HepG2 (cell line): ENCODE measurements around the gene NEUROG2.
A peak's percentile ranks its signal among the peaks of the same experiment; 100 is the strongest.

Experiments used
- CBX2 ChIP-seq, 2 experiments: fragments of 200-600 bp in 1 of 2; sonication (generic); formaldehyde crosslinking in 1 of 2; IDR thresholded peaks; 2 replicates each; pipeline versions ENCODE4 v1.7.0 to v1.8.1; 2018 to 2022; ENCODE audit warnings: low read depth in 2 of 2, low read length in 1 of 2, mild to moderate bottlenecking in 1 of 2, missing genetic modification reagents in 1 of 2
- GABPB1 ChIP-seq: IDR thresholded peaks from 2 replicates; pipeline ENCODE4 v1.6.1; 2016; ENCODE audit warnings: mild to moderate bottlenecking, missing genetic modification reagents, moderate library complexity, missing compliant biosample characterization
- ISX ChIP-seq: sonication (generic); formaldehyde crosslinking; conservative IDR thresholded peaks from 2 replicates; pipeline ENCODE4 v1.5.0; 2020; ENCODE audit warnings: missing genetic modification reagents
- POLR2AphosphoS5 ChIP-seq: IDR thresholded peaks from 2 replicates; pipeline ENCODE4 v1.6.1; 2012; ENCODE audit warnings: low read depth, low read length
- RBM39 ChIP-seq: fragments of 200-400 bp; formaldehyde crosslinking; IDR thresholded peaks from one replicate; pipeline ENCODE4 v1.6.1; 2018; ENCODE audit warnings: antibody characterized with exemption, mild to moderate bottlenecking, low read depth, low read length; ENCODE audit not compliant: poor library complexity, severe bottlenecking
- YY1 ChIP-seq: IDR thresholded peaks from 2 replicates; pipeline ENCODE4 v1.6.1; 2011; ENCODE audit warnings: low read length, low read depth, moderate library complexity, mild to moderate bottlenecking; ENCODE audit not compliant: insufficient read depth, insufficient replicate concordance
- ZNF280B ChIP-seq: sonication (generic); formaldehyde crosslinking; IDR thresholded peaks from 2 replicates; pipeline ENCODE4 v1.5.0; 2020; ENCODE audit warnings: missing genetic modification reagents, mild to moderate bottlenecking, borderline replicate concordance
- ZNF331 ChIP-seq: sonication (generic); formaldehyde crosslinking; IDR thresholded peaks from 2 replicates; pipeline ENCODE4 v1.4.0; 2020; ENCODE audit warnings: missing genetic modification reagents
- ZNF605 ChIP-seq: sonication (generic); formaldehyde crosslinking; IDR thresholded peaks from 2 replicates; pipeline ENCODE4 v1.8.0; 2022; ENCODE audit warnings: mild to moderate bottlenecking, missing genetic modification reagents
- TF ChIP-seq, protein P1 (sequence below): sonication (generic); formaldehyde crosslinking; IDR thresholded peaks from 2 replicates; pipeline ENCODE4 v1.5.0; 2020; ENCODE audit warnings: mild to moderate bottlenecking, missing genetic modification reagents, moderate library complexity
- TF ChIP-seq, protein P2 (sequence below): sonication (generic); formaldehyde crosslinking; IDR thresholded peaks from 2 replicates; pipeline ENCODE4 v1.4.0; 2020; ENCODE audit warnings: mild to moderate bottlenecking, missing genetic modification reagents

GRCh38 chr4:112515198-112516065, 548 bp downstream of the NEUROG2 start:
- TF ChIP-seq, protein P1, sequence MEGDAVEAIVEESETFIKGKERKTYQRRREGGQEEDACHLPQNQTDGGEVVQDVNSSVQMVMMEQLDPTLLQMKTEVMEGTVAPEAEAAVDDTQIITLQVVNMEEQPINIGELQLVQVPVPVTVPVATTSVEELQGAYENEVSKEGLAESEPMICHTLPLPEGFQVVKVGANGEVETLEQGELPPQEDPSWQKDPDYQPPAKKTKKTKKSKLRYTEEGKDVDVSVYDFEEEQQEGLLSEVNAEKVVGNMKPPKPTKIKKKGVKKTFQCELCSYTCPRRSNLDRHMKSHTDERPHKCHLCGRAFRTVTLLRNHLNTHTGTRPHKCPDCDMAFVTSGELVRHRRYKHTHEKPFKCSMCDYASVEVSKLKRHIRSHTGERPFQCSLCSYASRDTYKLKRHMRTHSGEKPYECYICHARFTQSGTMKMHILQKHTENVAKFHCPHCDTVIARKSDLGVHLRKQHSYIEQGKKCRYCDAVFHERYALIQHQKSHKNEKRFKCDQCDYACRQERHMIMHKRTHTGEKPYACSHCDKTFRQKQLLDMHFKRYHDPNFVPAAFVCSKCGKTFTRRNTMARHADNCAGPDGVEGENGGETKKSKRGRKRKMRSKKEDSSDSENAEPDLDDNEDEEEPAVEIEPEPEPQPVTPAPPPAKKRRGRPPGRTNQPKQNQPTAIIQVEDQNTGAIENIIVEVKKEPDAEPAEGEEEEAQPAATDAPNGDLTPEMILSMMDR, result no peak
- TF ChIP-seq ZNF605 (CRISPR knock-in tag) (no peak), RBM39 (no peak), YY1 (no peak), POLR2AphosphoS5 (no peak), GABPB1 (CRISPR knock-in tag) (0 out of 2 replicates have a peak, but pooled peaks have one; percentile 21), CBX2 (IDR thresholded peaks at IDR 0.05; ENCODE audit: low read depth, low read length) (no peak), CBX2 (CRISPR knock-in tag; IDR thresholded peaks at IDR 0.05; ENCODE audit: low read depth) (no peak), ZNF331 (CRISPR knock-in tag) (no peak), ZNF280B (no peak), ISX (CRISPR knock-in tag) (no peak)
- TF ChIP-seq, protein P2, sequence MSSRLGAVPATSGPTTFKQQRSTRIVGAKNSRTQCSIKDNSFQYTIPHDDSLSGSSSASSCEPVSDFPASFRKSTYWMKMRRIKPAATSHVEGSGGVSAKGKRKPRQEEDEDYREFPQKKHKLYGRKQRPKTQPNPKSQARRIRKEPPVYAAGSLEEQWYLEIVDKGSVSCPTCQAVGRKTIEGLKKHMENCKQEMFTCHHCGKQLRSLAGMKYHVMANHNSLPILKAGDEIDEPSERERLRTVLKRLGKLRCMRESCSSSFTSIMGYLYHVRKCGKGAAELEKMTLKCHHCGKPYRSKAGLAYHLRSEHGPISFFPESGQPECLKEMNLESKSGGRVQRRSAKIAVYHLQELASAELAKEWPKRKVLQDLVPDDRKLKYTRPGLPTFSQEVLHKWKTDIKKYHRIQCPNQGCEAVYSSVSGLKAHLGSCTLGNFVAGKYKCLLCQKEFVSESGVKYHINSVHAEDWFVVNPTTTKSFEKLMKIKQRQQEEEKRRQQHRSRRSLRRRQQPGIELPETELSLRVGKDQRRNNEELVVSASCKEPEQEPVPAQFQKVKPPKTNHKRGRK, result no peak
